ENCODE data around the gene OTULIN. TPM values are rescaled to one million over a fixed set of nuclear protein-coding genes. Genes with fewer than 3 reads are reported as not detected.

Gene OTULIN
- total RNA-seq, 1 donor from 2014 or later = 28.1 TPM

DNA sequence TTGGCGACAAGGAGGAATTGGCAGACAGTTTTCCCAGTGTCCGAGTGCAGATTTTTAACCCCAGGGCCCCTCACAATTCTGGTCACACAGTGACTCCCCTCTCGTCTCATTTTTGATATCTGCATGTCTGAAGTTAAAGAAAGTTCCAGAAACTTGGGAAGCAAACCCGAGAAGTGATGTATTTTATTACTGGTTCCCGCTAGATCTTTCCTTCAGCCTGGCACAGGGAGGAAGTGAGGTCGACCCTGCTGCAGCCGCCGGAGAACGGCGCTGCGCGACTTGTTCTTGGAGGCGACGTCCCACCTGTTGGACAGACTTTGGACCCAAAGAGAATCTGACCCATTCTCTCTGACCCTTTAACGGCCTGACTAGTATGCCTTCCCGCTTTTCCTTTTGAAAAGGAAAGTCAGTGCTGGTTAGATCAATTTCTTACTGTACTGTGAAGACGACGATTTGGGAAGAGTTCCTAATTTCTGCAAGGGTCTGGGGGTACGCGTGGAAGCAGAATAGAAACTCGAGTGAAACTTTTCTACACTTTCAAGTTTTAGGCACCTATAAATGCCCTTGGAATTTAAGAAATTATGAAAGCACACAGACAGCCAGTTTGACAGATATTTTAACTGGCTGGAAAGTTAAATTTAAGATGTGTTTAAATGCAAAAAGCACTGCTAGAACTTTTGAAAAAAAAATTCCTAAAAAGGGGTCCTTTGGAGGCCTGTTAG is 744 bp downstream of the OTULIN start:
- H2AFZ ChIP-seq (ENCODE audit: low read depth, low read length) = peak overlapping the region; percentile 60
- no peaks in the 10 kb centered on the region for H3K9me3 ChIP-seq (ENCODE audit: insufficient read depth, low read depth, low read length)
- peaks cover 54% of the 10 kb centered on the region for H3K79me2 ChIP-seq (ENCODE audit: insufficient read depth, low read length)
- no peaks in the 10 kb centered on the region for H3K27me3 ChIP-seq (ENCODE audit: insufficient read depth, low read length)
- peak overlapping the region; percentile 66 for H3K4me3 ChIP-seq (ENCODE audit: insufficient read depth, low read depth, low read length)
- peaks cover 24% of the 10 kb centered on the region for H3K4me1 ChIP-seq (ENCODE audit: insufficient read depth, low read length)
- DNase-seq (ENCODE audit: low read depth) (no peak), FAIRE-seq (no peak)
- H3K27me3 Mint-ChIP-seq (ENCODE audit: low read depth, unreplicated experiment) = no peaks in the 10 kb centered on the region
- H3K4me2 ChIP-seq (ENCODE audit: low read length) = peak overlapping the region; percentile 86
- H3K27ac Mint-ChIP-seq (ENCODE audit: unreplicated experiment) = peak overlapping the region; percentile 92
- peak overlapping the region; percentile 27 for H3K27ac ChIP-seq (ENCODE audit: low read depth, low read length)
- peaks cover 21% of the 10 kb centered on the region for H3K4me1 Mint-ChIP-seq (ENCODE audit: low read depth, unreplicated experiment)
- no peaks in the 10 kb centered on the region for H3K36me3 ChIP-seq (ENCODE audit: insufficient read depth, low read length)
- H3K9me3 Mint-ChIP-seq (ENCODE audit: unreplicated experiment) = no peaks in the 10 kb centered on the region
- peak overlapping the region; percentile 99 for H3K4me3 Mint-ChIP-seq (ENCODE audit: unreplicated experiment)
- TF ChIP-seq CTCF (IDR thresholded peaks at IDR 0.05; ENCODE audit: insufficient read depth, low read depth, low read length) (no peak), EZH2 (IDR thresholded peaks at IDR 0.05; ENCODE audit: insufficient read depth, low read length) (no peak)
- peaks cover 43% of the 10 kb centered on the region for H4K20me1 ChIP-seq (ENCODE audit: insufficient read depth, low read length)
- H3K36me3 Mint-ChIP-seq (ENCODE audit: low read depth, unreplicated experiment) = no peaks in the 10 kb centered on the region
- H3K9ac ChIP-seq (ENCODE audit: low read length) = peak overlapping the region; percentile 83

DNA sequence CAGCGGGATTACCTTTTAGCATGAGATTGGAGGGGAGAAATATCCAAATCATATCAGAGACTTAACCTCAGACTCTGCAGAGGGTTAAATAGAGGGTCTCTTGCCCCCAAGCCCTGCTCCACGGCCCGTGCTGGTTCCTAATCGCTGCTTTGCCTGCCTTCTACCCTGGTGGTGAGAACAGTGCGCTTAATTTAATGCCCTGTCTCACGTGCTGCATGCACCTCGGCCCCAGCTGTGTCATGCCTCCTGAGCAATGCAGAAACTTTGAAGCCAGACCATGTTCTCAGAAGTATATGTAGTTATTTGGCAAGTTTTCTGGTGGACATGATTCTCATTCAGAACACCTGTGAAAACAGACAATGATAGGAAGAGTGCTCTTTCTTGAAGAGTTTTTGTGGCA is 1.4 kb downstream of the OTULIN start:
- H3K4me3 ChIP-seq (ENCODE audit: insufficient read depth, low read depth, low read length) = peak overlapping the region; percentile 66
- no peaks in the 10 kb centered on the region for H3K9me3 ChIP-seq (ENCODE audit: insufficient read depth, low read depth, low read length)
- peaks cover 61% of the 10 kb centered on the region for H3K79me2 ChIP-seq (ENCODE audit: insufficient read depth, low read length)
- H3K27ac Mint-ChIP-seq (ENCODE audit: unreplicated experiment) = peak overlapping the region; percentile 23
- no peaks in the 10 kb centered on the region for H3K36me3 ChIP-seq (ENCODE audit: insufficient read depth, low read length)
- no peaks in the 10 kb centered on the region for H3K36me3 Mint-ChIP-seq (ENCODE audit: low read depth, unreplicated experiment)
- H3K9ac ChIP-seq (ENCODE audit: low read length) = no peak overlapping the region
- no peak overlapping the region for H3K27ac ChIP-seq (ENCODE audit: low read depth, low read length)
- DNase-seq (ENCODE audit: low read depth) = no peak
- no peak for FAIRE-seq
- no peaks in the 10 kb centered on the region for H3K27me3 Mint-ChIP-seq (ENCODE audit: low read depth, unreplicated experiment)
- peak overlapping the region; percentile 86 for H3K4me2 ChIP-seq (ENCODE audit: low read length)
- H3K9me3 Mint-ChIP-seq (ENCODE audit: unreplicated experiment) = no peaks in the 10 kb centered on the region
- H2AFZ ChIP-seq (ENCODE audit: low read depth, low read length) = no peak overlapping the region
- H3K4me3 Mint-ChIP-seq (ENCODE audit: unreplicated experiment) = peak overlapping the region; percentile 99
- H4K20me1 ChIP-seq (ENCODE audit: insufficient read depth, low read length) = peaks cover 49% of the 10 kb centered on the region
- no peak for TF ChIP-seq EZH2 (IDR thresholded peaks at IDR 0.05; ENCODE audit: insufficient read depth, low read length)
- TF ChIP-seq CTCF (IDR thresholded peaks at IDR 0.05; ENCODE audit: insufficient read depth, low read depth, low read length) = peak; percentile 7
- H3K4me1 Mint-ChIP-seq (ENCODE audit: low read depth, unreplicated experiment) = peaks cover 20% of the 10 kb centered on the region
- peaks cover 25% of the 10 kb centered on the region for H3K4me1 ChIP-seq (ENCODE audit: insufficient read depth, low read length)
- no peaks in the 10 kb centered on the region for H3K27me3 ChIP-seq (ENCODE audit: insufficient read depth, low read length)

- peak overlapping the region; percentile 86 for H3K4me2 ChIP-seq (ENCODE audit: low read length)
- peak overlapping the region; percentile 66 for H3K4me3 ChIP-seq (ENCODE audit: insufficient read depth, low read depth, low read length)
Observed at GRCh38 chr5:14666357-14666756, 1.8 kb downstream of the OTULIN start.

More at GRCh38 chr5:14666357-14666756, 1.8 kb downstream of the OTULIN start:
- Mint-ChIP-seq H3K4me1 (ENCODE audit: low read depth, unreplicated experiment) (peaks cover 23% of the 10 kb centered on the region), H3K4me3 (ENCODE audit: unreplicated experiment) (peak overlapping the region; percentile 99), H3K36me3 (ENCODE audit: low read depth, unreplicated experiment) (no peaks in the 10 kb centered on the region), H3K9me3 (ENCODE audit: unreplicated experiment) (no peaks in the 10 kb centered on the region), H3K27me3 (ENCODE audit: low read depth, unreplicated experiment) (no peaks in the 10 kb centered on the region), H3K27ac (ENCODE audit: unreplicated experiment) (peak overlapping the region; percentile 23)
- no peak overlapping the region for H3K9ac ChIP-seq (ENCODE audit: low read length)
- peaks cover 29% of the 10 kb centered on the region for H3K4me1 ChIP-seq (ENCODE audit: insufficient read depth, low read length)
- FAIRE-seq = no peak
- no peak for TF ChIP-seq CTCF (IDR thresholded peaks at IDR 0.05; ENCODE audit: insufficient read depth, low read depth, low read length)
- TF ChIP-seq EZH2 (IDR thresholded peaks at IDR 0.05; ENCODE audit: insufficient read depth, low read length) = no peak
- H3K9me3 ChIP-seq (ENCODE audit: insufficient read depth, low read depth, low read length) = no peaks in the 10 kb centered on the region
- no peaks in the 10 kb centered on the region for H3K36me3 ChIP-seq (ENCODE audit: insufficient read depth, low read length)
- H4K20me1 ChIP-seq (ENCODE audit: insufficient read depth, low read length) = peaks cover 53% of the 10 kb centered on the region
- peaks cover 65% of the 10 kb centered on the region for H3K79me2 ChIP-seq (ENCODE audit: insufficient read depth, low read length)
- no peak for DNase-seq (ENCODE audit: low read depth)
- no peak overlapping the region for H2AFZ ChIP-seq (ENCODE audit: low read depth, low read length)
- no peaks in the 10 kb centered on the region for H3K27me3 ChIP-seq (ENCODE audit: insufficient read depth, low read length)
- no peak overlapping the region for H3K27ac ChIP-seq (ENCODE audit: low read depth, low read length)

Measured in astrocyte (in vitro differentiated cells and primary cell).